Activated CD8-positive, alpha-beta T cell treated with anti-CD3 and anti-CD28 coated beads for 36 hours (primary cell): ENCODE data around the gene DAPL1. TPM values are rescaled to one million over a fixed set of nuclear protein-coding genes. Genes with fewer than 3 reads are reported as not detected.
A peak's percentile ranks its signal among the peaks of the same experiment; 100 is the strongest.

Experiments
- ATAC-seq: fragments of 200-7000 bp; cut with Tn5 transposase; one replicate; pipeline ENCODE4 v1.10.0; 2021; ENCODE audit warnings: mild to moderate bottlenecking, moderate library complexity
- CTCF ChIA-PET: fragments of 350-600 bp; sonication (Branson Sonifier 250); formaldehyde crosslinking; loops from one replicate; lab custom pipeline; 2021; ENCODE audit warnings: antibody characterized with exemption; lab: Charles Lee
- POLR2A ChIA-PET: fragments of 350-600 bp; sonication (Branson Sonifier 250); formaldehyde crosslinking; loops from one replicate; lab custom pipeline; 2021; ENCODE audit warnings: antibody characterized with exemption; lab: Charles Lee
- DNase-seq: peaks from one replicate; pipeline ENCODE4 v3.0.0-alpha.2; 2020
- H3K27ac Mint-ChIP-seq: one replicate; pipeline ENCODE4 v1.8.0; 2021; ENCODE audit warnings: mild to moderate bottlenecking, mixed read lengths
- H3K27me3 Mint-ChIP-seq: one replicate; pipeline ENCODE4 v1.8.0; 2021; ENCODE audit warnings: mixed read lengths
- H3K36me3 Mint-ChIP-seq: one replicate; pipeline ENCODE4 v1.8.0; 2021; ENCODE audit warnings: low read depth, mixed read lengths
- H3K4me1 Mint-ChIP-seq: one replicate; pipeline ENCODE4 v1.8.0; 2021; ENCODE audit warnings: low read depth, mixed read lengths
- H3K4me3 Mint-ChIP-seq: one replicate; pipeline ENCODE4 v1.8.0; 2021; ENCODE audit warnings: mild to moderate bottlenecking, moderate library complexity, mixed read lengths
- H3K9me3 Mint-ChIP-seq: one replicate; pipeline ENCODE4 v1.8.0; 2021; ENCODE audit warnings: mixed read lengths
- CTCF ChIP-seq: fragments of 200-600 bp; IDR thresholded peaks from one replicate; pipeline ENCODE4 v1.8.0; 2022; ENCODE audit warnings: antibody characterized with exemption, mild to moderate bottlenecking
- intact Hi-C: fragments of 100-400 bp; cut with micrococcal nuclease; formaldehyde crosslinking; loops from one replicate; pipeline ENCODE4 v1.10.0; 2022
- total RNA-seq, 2 experiments: library from RNA; stranded (reverse); gene quantifications; one replicate each; pipeline ENCODE4 v1.2.3, GENCODE V29; 2021

Gene DAPL1
- total RNA-seq, 2 experiments from 2014 or later, result not detected

GRCh38 chr2:158748926-158749590, 46.1 kb upstream of the DAPL1 start:
- H3K27me3 Mint-ChIP-seq, result peaks cover 24% of the 10 kb centered on the region
- ChIA-PET POLR2A (no interaction called here), CTCF (interaction anchor here (0.6 to 2.1 kb wide), 5 partner anchors 10 to 725 kb away, joined by 3 to 8 read pairs (median 3); no protein-coding TSS in a partner anchor)
- no peaks in the 10 kb centered on the region for H3K36me3 Mint-ChIP-seq
- peaks cover under 1% of the 10 kb centered on the region for H3K4me1 Mint-ChIP-seq
- DNase-seq (no peak), ATAC-seq (no peak)
- H3K9me3 Mint-ChIP-seq, result no peaks in the 10 kb centered on the region
- intact Hi-C loops, result loop anchor here (5.0 kb wide), 1 partner anchor 567 kb away; no protein-coding TSS in a partner anchor
- no peak overlapping the region for H3K4me3 Mint-ChIP-seq
- no peak overlapping the region for H3K27ac Mint-ChIP-seq
- TF ChIP-seq CTCF, result no peak

- intact Hi-C loops, result loop anchor here (5.0 kb wide), 1 partner anchor 728 kb away; no protein-coding TSS in a partner anchor
- H3K27me3 Mint-ChIP-seq, result peaks cover 26% of the 10 kb centered on the region
- ChIA-PET CTCF (interaction anchor here (1.3 kb wide), 1 partner anchor 716 kb away, joined by 3 read pairs; no protein-coding TSS in a partner anchor), POLR2A (no interaction called here)
- DNase-seq (no peak), ATAC-seq (no peak)
- H3K36me3 Mint-ChIP-seq, result no peaks in the 10 kb centered on the region
- H3K4me1 Mint-ChIP-seq, result peaks cover 2% of the 10 kb centered on the region
- TF ChIP-seq CTCF, result no peak
- H3K27ac Mint-ChIP-seq, result no peak overlapping the region
- H3K4me3 Mint-ChIP-seq, result no peak overlapping the region
- no peaks in the 10 kb centered on the region for H3K9me3 Mint-ChIP-seq
These were observed 44.5 kb upstream of the DAPL1 start for GRCh38 chr2:158750458-158751125.

DNA sequence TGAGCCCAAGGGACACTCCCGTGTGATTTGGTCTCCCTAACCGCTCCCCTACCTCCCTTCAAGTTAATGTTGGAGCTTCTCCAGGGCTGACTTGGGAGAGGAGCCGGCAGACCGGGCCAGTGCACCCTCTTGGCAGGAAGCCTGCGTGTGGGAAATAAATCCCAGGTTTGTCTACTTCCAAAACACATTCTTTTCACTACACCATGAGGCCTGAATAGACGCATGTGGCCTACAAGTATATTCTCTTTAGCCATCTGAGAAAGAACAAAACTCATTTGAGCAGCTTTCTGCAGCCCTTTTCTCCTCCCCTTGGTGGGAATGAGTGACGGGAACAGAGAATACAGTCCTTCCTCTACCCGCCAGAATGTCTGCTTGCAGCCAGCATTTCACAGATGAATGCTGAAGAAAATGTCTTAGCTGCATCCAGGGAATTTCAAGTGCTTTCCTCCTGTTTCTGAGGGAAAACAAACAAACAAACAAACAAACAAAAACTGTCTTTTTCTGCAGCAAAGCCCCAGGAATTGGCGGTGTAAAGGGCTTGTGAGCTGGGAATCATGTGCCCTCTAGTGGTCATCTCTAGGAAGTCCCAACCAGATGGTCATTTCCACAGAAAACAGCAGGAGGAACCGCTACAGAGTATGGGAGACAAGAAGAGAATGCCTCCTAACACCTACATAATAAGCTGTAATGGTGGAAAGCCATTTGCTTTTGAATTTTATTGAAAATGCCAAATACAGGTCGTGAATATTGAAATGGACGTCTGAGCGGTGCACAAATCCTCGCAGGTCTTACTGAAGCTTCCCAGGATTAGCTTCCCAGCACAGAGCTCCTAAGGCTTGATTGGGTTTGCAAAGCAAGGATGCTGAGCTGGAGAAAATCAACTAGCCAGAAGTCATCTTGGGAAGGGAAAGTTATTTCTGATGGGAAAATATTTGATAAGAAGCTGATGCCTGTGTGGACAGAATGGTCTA, 41.2 kb upstream of the DAPL1 start:
- peaks cover 17% of the 10 kb centered on the region for H3K27me3 Mint-ChIP-seq
- no peak overlapping the region for H3K4me3 Mint-ChIP-seq
- TF ChIP-seq CTCF, result peak; percentile 84
- H3K9me3 Mint-ChIP-seq, result no peaks in the 10 kb centered on the region
- ChIA-PET CTCF (interaction anchor here (0.6 to 4.4 kb wide), 34 partner anchors 9 to 974 kb away, joined by 3 to 51 read pairs (median 4); partner anchors contain the start of gene DAPL1), POLR2A (no interaction called here)
- intact Hi-C loops, result loop anchor here (5.0 kb wide), 1 partner anchor 732 kb away; no protein-coding TSS in a partner anchor
- no peaks in the 10 kb centered on the region for H3K36me3 Mint-ChIP-seq
- ATAC-seq (peak; percentile 66), DNase-seq (peak; percentile 16)
- H3K27ac Mint-ChIP-seq, result no peak overlapping the region
- peaks cover 2% of the 10 kb centered on the region for H3K4me1 Mint-ChIP-seq

- ChIA-PET CTCF (interaction anchor here (1.2 to 4.4 kb wide), 7 partner anchors 11 to 748 kb away, joined by 3 to 51 read pairs (median 20); no protein-coding TSS in a partner anchor), POLR2A (interaction anchor here (0.8 kb wide), 1 partner anchor 8 kb away, joined by 3 read pairs; no protein-coding TSS in a partner anchor)
- H3K9me3 Mint-ChIP-seq, result no peaks in the 10 kb centered on the region
- DNase-seq (peak; percentile 15), ATAC-seq (no peak)
- peaks cover 2% of the 10 kb centered on the region for H3K4me1 Mint-ChIP-seq
- no peaks in the 10 kb centered on the region for H3K36me3 Mint-ChIP-seq
- no peak overlapping the region for H3K27ac Mint-ChIP-seq
- H3K4me3 Mint-ChIP-seq, result no peak overlapping the region
- TF ChIP-seq CTCF, result no peak
- H3K27me3 Mint-ChIP-seq, result peaks cover 13% of the 10 kb centered on the region
- intact Hi-C loops, result no loop called here
These were observed 39.6 kb upstream of the DAPL1 start for GRCh38 chr2:158755310-158756087.
